SU-DHL-6 (cell line): ENCODE data around the gene PDF.
"Not testable (repeated sequence)": the region's sequence is repeated elsewhere in the genome, so short reads cannot be mapped to it uniquely, and the experiment has no call there.

Experiments
- EZH2phosphoT487 ChIP-seq: fragments of 200-600 bp; sonication (generic), shearing (Covaris generic); conservative IDR thresholded peaks from 2 replicates; pipeline ENCODE4 v1.6.1; 2018; ENCODE audit warnings: mild to moderate bottlenecking, antibody characterized with exemption, low read length, moderate library complexity, mixed read lengths
- TF ChIP-seq, protein P1 (sequence below): fragments of 200-600 bp; sonication (generic); IDR thresholded peaks from one replicate; pipeline ENCODE4 v1.5.1; 2017; ENCODE audit warnings: antibody characterized with exemption, mild to moderate bottlenecking, low read length, moderate library complexity; ENCODE audit not compliant: insufficient read depth, poor library complexity, severe bottlenecking

DNA sequence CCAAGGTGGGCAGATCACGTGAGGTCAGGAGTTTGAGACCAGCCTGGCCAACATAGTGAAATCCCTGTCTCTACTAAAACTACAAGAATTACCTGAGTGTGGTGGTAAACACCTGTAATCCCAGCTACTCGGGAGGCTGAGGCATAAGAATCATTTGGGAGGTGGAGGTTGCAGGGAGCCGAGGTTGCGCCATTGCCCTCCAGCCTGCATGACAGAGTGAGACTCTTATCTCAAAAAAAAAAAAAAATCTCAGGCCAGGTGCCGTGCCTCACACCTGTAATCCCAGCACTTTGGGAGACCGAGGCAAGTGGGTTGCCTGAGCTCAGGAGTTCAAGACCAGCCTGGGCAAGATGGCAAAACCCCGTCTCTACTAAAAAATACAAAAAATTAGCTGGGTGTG lies 33.6 kb downstream of the PDF start:
- TF ChIP-seq, protein P1, sequence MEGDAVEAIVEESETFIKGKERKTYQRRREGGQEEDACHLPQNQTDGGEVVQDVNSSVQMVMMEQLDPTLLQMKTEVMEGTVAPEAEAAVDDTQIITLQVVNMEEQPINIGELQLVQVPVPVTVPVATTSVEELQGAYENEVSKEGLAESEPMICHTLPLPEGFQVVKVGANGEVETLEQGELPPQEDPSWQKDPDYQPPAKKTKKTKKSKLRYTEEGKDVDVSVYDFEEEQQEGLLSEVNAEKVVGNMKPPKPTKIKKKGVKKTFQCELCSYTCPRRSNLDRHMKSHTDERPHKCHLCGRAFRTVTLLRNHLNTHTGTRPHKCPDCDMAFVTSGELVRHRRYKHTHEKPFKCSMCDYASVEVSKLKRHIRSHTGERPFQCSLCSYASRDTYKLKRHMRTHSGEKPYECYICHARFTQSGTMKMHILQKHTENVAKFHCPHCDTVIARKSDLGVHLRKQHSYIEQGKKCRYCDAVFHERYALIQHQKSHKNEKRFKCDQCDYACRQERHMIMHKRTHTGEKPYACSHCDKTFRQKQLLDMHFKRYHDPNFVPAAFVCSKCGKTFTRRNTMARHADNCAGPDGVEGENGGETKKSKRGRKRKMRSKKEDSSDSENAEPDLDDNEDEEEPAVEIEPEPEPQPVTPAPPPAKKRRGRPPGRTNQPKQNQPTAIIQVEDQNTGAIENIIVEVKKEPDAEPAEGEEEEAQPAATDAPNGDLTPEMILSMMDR, result not testable (repeated sequence)
- TF ChIP-seq EZH2phosphoT487, result not testable (repeated sequence)
